Measurements from ENCODE around the gene CDC42SE2. TPM values are rescaled to one million over a fixed set of nuclear protein-coding genes. Genes with fewer than 3 reads are reported as not detected.

Gene CDC42SE2
- total RNA-seq, 1 donor from 2014 or later = 73.2 TPM

DNA sequence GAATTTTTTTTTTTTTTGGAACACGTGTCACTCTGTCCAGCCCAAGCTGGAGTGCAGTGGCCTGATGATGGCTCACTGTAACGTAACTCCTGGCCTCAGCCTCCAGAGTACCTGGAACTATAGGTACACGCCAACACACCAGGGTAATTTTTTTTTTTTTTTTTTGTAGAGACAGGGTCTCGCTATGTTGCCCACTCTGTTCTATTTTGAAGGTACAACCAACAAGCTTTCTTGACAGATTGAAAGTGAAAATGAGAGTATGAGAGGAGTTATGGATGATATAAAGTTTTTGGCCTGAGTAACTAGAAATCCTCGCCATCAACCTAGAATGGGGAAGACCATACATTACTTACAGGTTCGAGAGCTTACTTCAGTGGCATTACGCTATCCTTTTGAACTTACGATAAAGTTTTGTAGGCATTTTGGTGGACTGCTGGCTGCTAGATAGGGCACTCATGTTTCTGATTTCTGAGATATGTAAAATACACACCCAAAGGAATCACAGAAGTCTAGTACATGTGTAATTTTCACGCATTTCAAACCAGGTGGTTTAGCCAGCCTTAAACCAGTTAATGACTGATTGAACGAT lies 806 bp upstream of the CDC42SE2 start:
- TF ChIP-seq, protein P1, sequence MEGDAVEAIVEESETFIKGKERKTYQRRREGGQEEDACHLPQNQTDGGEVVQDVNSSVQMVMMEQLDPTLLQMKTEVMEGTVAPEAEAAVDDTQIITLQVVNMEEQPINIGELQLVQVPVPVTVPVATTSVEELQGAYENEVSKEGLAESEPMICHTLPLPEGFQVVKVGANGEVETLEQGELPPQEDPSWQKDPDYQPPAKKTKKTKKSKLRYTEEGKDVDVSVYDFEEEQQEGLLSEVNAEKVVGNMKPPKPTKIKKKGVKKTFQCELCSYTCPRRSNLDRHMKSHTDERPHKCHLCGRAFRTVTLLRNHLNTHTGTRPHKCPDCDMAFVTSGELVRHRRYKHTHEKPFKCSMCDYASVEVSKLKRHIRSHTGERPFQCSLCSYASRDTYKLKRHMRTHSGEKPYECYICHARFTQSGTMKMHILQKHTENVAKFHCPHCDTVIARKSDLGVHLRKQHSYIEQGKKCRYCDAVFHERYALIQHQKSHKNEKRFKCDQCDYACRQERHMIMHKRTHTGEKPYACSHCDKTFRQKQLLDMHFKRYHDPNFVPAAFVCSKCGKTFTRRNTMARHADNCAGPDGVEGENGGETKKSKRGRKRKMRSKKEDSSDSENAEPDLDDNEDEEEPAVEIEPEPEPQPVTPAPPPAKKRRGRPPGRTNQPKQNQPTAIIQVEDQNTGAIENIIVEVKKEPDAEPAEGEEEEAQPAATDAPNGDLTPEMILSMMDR (IDR thresholded peaks at IDR 0.05; ENCODE audit: insufficient read depth, low read length, severe bottlenecking) = no peak
- Histone ChIP-seq H3K36me3 (ENCODE audit: control insufficient read depth, insufficient read depth, low read length) (no peaks in the 10 kb centered on the region), H3K27me3 (ENCODE audit: control insufficient read depth, insufficient read depth, low read length) (no peaks in the 10 kb centered on the region), H3K4me3 (ENCODE audit: low read depth, low read length) (peak overlapping the region; percentile 98)
- no peak for FAIRE-seq
- peak; percentile 33 for DNase-seq (ENCODE audit: low read depth)

GRCh38 chr5:131264451-131265099 lies 722 bp downstream of the CDC42SE2 start:
- Histone ChIP-seq H3K27me3 (ENCODE audit: control insufficient read depth, insufficient read depth, low read length) (no peaks in the 10 kb centered on the region), H3K4me3 (ENCODE audit: low read depth, low read length) (peak overlapping the region; percentile 98), H3K36me3 (ENCODE audit: control insufficient read depth, insufficient read depth, low read length) (no peaks in the 10 kb centered on the region)
- TF ChIP-seq, protein P1 (IDR thresholded peaks at IDR 0.05; ENCODE audit: insufficient read depth, low read length, severe bottlenecking) = no peak
- DNase-seq (ENCODE audit: low read depth) = peak; percentile 36
- no peak for FAIRE-seq

DNA sequence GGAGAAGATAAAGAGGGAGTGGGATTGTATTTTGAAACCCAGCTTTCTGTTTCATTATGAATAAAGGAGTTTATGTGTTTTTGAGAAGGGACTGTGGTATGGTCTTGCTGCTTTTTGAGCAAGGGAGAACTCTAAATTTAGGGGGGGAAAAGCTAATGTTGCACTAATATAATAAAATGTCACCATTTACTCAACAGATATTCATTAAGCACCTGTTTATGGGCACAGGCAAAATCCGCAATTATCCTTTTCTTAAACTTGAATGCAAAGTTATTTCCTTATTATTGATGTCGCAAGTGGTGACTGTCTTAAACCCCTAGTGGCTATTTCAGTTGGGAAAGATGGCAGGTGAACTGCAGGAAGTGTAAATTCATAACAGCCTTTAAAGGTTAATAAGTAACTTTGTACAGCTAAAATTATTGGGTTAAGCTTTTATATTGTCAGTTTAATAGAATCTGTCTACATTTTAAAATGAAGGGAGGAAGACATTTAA lies 1.5 kb downstream of the CDC42SE2 start:
- DNase-seq (ENCODE audit: low read depth) (peak; percentile 66), FAIRE-seq (no peak)
- TF ChIP-seq, protein P1 (IDR thresholded peaks at IDR 0.05; ENCODE audit: insufficient read depth, low read length, severe bottlenecking) = peak; percentile 26
- Histone ChIP-seq H3K27me3 (ENCODE audit: control insufficient read depth, insufficient read depth, low read length) (no peaks in the 10 kb centered on the region), H3K36me3 (ENCODE audit: control insufficient read depth, insufficient read depth, low read length) (no peaks in the 10 kb centered on the region), H3K4me3 (ENCODE audit: low read depth, low read length) (peak overlapping the region; percentile 98)

- TF ChIP-seq, protein P1 (IDR thresholded peaks at IDR 0.05; ENCODE audit: insufficient read depth, low read length, severe bottlenecking) = no peak
- Histone ChIP-seq H3K4me3 (ENCODE audit: low read depth, low read length) (no peak overlapping the region), H3K27me3 (ENCODE audit: control insufficient read depth, insufficient read depth, low read length) (no peaks in the 10 kb centered on the region), H3K36me3 (ENCODE audit: control insufficient read depth, insufficient read depth, low read length) (no peaks in the 10 kb centered on the region)
- FAIRE-seq = no peak
- DNase-seq (ENCODE audit: low read depth) = no peak
Observed at GRCh38 chr5:131266370-131267060, 2.7 kb downstream of the CDC42SE2 start.

DNA sequence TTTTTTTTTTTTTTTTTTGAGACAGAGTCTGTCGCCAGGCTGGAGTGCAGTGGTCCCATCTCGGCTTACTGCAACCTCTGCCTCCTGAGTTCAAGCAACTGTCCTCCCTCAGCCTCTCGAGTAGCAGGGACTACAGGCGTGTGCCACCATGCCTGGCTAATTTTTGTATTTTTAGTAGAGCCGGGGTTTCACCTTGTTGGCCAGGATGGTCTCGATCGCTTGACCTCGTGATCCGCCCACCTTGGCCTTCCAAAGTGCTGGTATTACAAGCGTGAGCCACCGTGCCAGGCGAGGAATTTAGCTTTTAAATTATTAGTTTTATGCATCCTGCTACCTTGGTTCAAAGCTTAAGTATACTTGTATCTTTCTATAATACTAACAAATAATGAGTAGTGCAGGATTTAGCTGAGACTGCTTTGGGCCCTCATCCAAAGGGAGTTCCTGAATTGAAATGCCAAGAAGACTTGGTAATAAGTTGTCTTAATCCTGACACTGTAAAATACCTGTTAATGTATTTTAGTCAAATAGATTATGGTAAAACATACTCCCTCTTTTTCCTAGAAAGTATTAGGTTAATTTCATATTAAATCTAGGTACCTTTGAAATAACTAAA lies 5.0 kb downstream of the CDC42SE2 start:
- Histone ChIP-seq H3K27me3 (ENCODE audit: control insufficient read depth, insufficient read depth, low read length) (no peaks in the 10 kb centered on the region), H3K4me3 (ENCODE audit: low read depth, low read length) (no peak overlapping the region), H3K36me3 (ENCODE audit: control insufficient read depth, insufficient read depth, low read length) (no peaks in the 10 kb centered on the region)
- FAIRE-seq (no peak), DNase-seq (ENCODE audit: low read depth) (no peak)
- TF ChIP-seq, protein P1 (IDR thresholded peaks at IDR 0.05; ENCODE audit: insufficient read depth, low read length, severe bottlenecking) = no peak
